ENCODE data around the gene CDC45. TPM values are rescaled to one million over a fixed set of nuclear protein-coding genes. Genes with fewer than 3 reads are reported as not detected.

The CDC45 gene
- total RNA-seq, 2 experiments from 2014 or later: 103 to 111 TPM

- no peak overlapping the region for H3K27ac Mint-ChIP-seq
- POLR2A ChIA-PET: no interaction called here
- intact Hi-C loops (cut with DNase I, micrococcal nuclease): no loop called here
- no peak overlapping the region for H3K4me3 Mint-ChIP-seq
- peaks cover 10% of the 10 kb centered on the region for H3K4me1 Mint-ChIP-seq
- peaks cover 57% of the 10 kb centered on the region for H3K36me3 Mint-ChIP-seq (ENCODE audit: low read depth)
- ATAC-seq (no peak), DNase-seq (no peak)
- CTCF ChIA-PET: no interaction called here
- no peaks in the 10 kb centered on the region for H3K9me3 Mint-ChIP-seq (ENCODE audit: low read depth)
- no peaks in the 10 kb centered on the region for H3K27me3 Mint-ChIP-seq
Observed at GRCh38 chr22:19471572-19471971, 8.1 kb upstream of the CDC45 start.

GRCh38 chr22:19472233-19472632 lies 7.5 kb upstream of the CDC45 start:
- POLR2A ChIA-PET: no interaction called here
- CTCF ChIA-PET: no interaction called here
- intact Hi-C loops (cut with DNase I, micrococcal nuclease): no loop called here

GRCh38 chr22:19473578-19473977 lies 6.1 kb upstream of the CDC45 start:
- peaks cover 42% of the 10 kb centered on the region for H3K36me3 Mint-ChIP-seq (ENCODE audit: low read depth)
- H3K4me1 Mint-ChIP-seq: peaks cover 21% of the 10 kb centered on the region
- ChIA-PET CTCF (interaction anchor here (1.1 to 1.6 kb wide), 3 partner anchors 11 to 329 kb away, joined by 4 to 7 read pairs (median 4); partner anchors contain the start of gene ESS2), POLR2A (no interaction called here)
- no peak overlapping the region for H3K27ac Mint-ChIP-seq
- H3K27me3 Mint-ChIP-seq: no peaks in the 10 kb centered on the region
- H3K4me3 Mint-ChIP-seq: no peak overlapping the region
- no peaks in the 10 kb centered on the region for H3K9me3 Mint-ChIP-seq (ENCODE audit: low read depth)
- ATAC-seq: no peak
- intact Hi-C loops (cut with DNase I, micrococcal nuclease): no loop called here
- DNase-seq: peak; percentile 14

More at GRCh38 chr22:19472233-19472632, 7.5 kb upstream of the CDC45 start:
- DNase-seq: no peak
- Mint-ChIP-seq H3K9me3 (ENCODE audit: low read depth) (no peaks in the 10 kb centered on the region), H3K27me3 (no peaks in the 10 kb centered on the region), H3K36me3 (ENCODE audit: low read depth) (peaks cover 53% of the 10 kb centered on the region), H3K27ac (no peak overlapping the region), H3K4me1 (peaks cover 13% of the 10 kb centered on the region), H3K4me3 (no peak overlapping the region)
- ATAC-seq: no peak

GRCh38 chr22:19476023-19476422 lies 3.7 kb upstream of the CDC45 start:
- no peaks in the 10 kb centered on the region for H3K9me3 Mint-ChIP-seq (ENCODE audit: low read depth)
- H3K4me3 Mint-ChIP-seq: no peak overlapping the region
- H3K4me1 Mint-ChIP-seq: peaks cover 32% of the 10 kb centered on the region
- POLR2A ChIA-PET: no interaction called here
- ATAC-seq (no peak), DNase-seq (no peak)
- H3K36me3 Mint-ChIP-seq (ENCODE audit: low read depth): peaks cover 39% of the 10 kb centered on the region
- no peaks in the 10 kb centered on the region for H3K27me3 Mint-ChIP-seq
- CTCF ChIA-PET: interaction anchor here (1.6 kb wide), 1 partner anchor 9 kb away, joined by 4 read pairs; no protein-coding TSS in a partner anchor
- H3K27ac Mint-ChIP-seq: peak overlapping the region; percentile 2
- intact Hi-C loops (cut with DNase I, micrococcal nuclease): loop anchor here in 1 of 2 experiments (5.0 kb wide), 2 partner anchors 184 to 354 kb away; partner anchors contain the start of genes CLTCL1 and DGCR2

GRCh38 chr22:19477321-19478044 lies 2.2 kb upstream of the CDC45 start:
- CTCF ChIA-PET: interaction anchor here (0.6 to 1.7 kb wide), 9 partner anchors 10 to 610 kb away, joined by 3 to 18 read pairs (median 3); partner anchors contain the start of gene ESS2
- DNase-seq: no peak

GRCh38 chr22:19478045-19478900 lies 1.4 kb upstream of the CDC45 start:
- intact Hi-C loops (cut with DNase I, micrococcal nuclease): loop anchor here (2.0 to 5.0 kb wide), 4 partner anchors 186 to 356 kb away; partner anchors contain the start of genes CLTCL1 (in 1 of the 2), DGCR2 (in 1 of the 2) and SLC25A1 (in 1 of the 2)
- POLR2A ChIA-PET: interaction anchor here (0.7 to 1.6 kb wide), 5 partner anchors 9 to 568 kb away, joined by 3 to 4 read pairs (median 4); no protein-coding TSS in a partner anchor
- H3K9me3 Mint-ChIP-seq (ENCODE audit: low read depth): no peaks in the 10 kb centered on the region
- CTCF ChIA-PET: interaction anchor here (0.7 to 1.7 kb wide), 9 partner anchors 24 to 610 kb away, joined by 3 to 18 read pairs (median 3); partner anchors contain the start of genes ESS2 and HIRA
- peaks cover 37% of the 10 kb centered on the region for H3K4me1 Mint-ChIP-seq
- H3K27me3 Mint-ChIP-seq: no peaks in the 10 kb centered on the region
- H3K4me3 Mint-ChIP-seq: peak overlapping the region; percentile 99
- peaks cover 42% of the 10 kb centered on the region for H3K36me3 Mint-ChIP-seq (ENCODE audit: low read depth)
- DNase-seq: peak; percentile 46
- peak overlapping the region; percentile 90 for H3K27ac Mint-ChIP-seq
- ATAC-seq: no peak

More at GRCh38 chr22:19477321-19478044, 2.2 kb upstream of the CDC45 start:
- intact Hi-C loops (cut with DNase I, micrococcal nuclease): loop anchor here (2.0 to 5.0 kb wide), 4 partner anchors 185 to 355 kb away; partner anchors contain the start of genes CLTCL1 (in 1 of the 2), DGCR2 (in 1 of the 2) and SLC25A1 (in 1 of the 2)
- peak overlapping the region; percentile 99 for H3K4me3 Mint-ChIP-seq
- H3K27me3 Mint-ChIP-seq: no peaks in the 10 kb centered on the region
- peaks cover 37% of the 10 kb centered on the region for H3K36me3 Mint-ChIP-seq (ENCODE audit: low read depth)
- peak overlapping the region; percentile 90 for H3K27ac Mint-ChIP-seq
- no peak for ATAC-seq
- no peaks in the 10 kb centered on the region for H3K9me3 Mint-ChIP-seq (ENCODE audit: low read depth)
- POLR2A ChIA-PET: interaction anchor here (0.7 to 1.6 kb wide), 4 partner anchors 10 to 569 kb away, joined by 3 to 4 read pairs (median 4); no protein-coding TSS in a partner anchor
- H3K4me1 Mint-ChIP-seq: peaks cover 33% of the 10 kb centered on the region

- intact Hi-C loops (cut with DNase I, micrococcal nuclease): loop anchor here (1.0 to 5.0 kb wide), 15 partner anchors 32 to 638 kb away; partner anchors contain the start of genes C22orf39 (in 2 of the 2), CLTCL1 (in 2 of the 2), DGCR2 (in 2 of the 2) and ESS2 (in 2 of the 2)
Observed at GRCh38 chr22:19478901-19479354, 792 bp upstream of the CDC45 start, which contains the start of gene UFD1. UFD1 (minus strand) TSS chr22:19479193; CDS start chr22:19479085, 108 bp downstream.

GRCh38 chr22:19480173-19480568 lies 451 bp downstream of the CDC45 start:
- H3K27me3 Mint-ChIP-seq: no peaks in the 10 kb centered on the region
- POLR2A ChIA-PET: interaction anchor here (0.6 to 1.6 kb wide), 13 partner anchors 9 to 362 kb away, joined by 3 to 8 read pairs (median 4); partner anchors contain the start of genes ESS2, HIRA, MRPL40 and SLC25A1
- peak overlapping the region; percentile 99 for H3K4me3 Mint-ChIP-seq
- peaks cover 45% of the 10 kb centered on the region for H3K4me1 Mint-ChIP-seq
- CTCF ChIA-PET: interaction anchor here (1.0 to 1.3 kb wide), 3 partner anchors 8 to 149 kb away, joined by 3 read pairs; no protein-coding TSS in a partner anchor
- intact Hi-C loops (cut with DNase I, micrococcal nuclease): no loop called here
- peak overlapping the region; percentile 99 for H3K27ac Mint-ChIP-seq
- peaks cover 51% of the 10 kb centered on the region for H3K36me3 Mint-ChIP-seq (ENCODE audit: low read depth)
- peak; percentile 38 for DNase-seq
- ATAC-seq: no peak
- H3K9me3 Mint-ChIP-seq (ENCODE audit: low read depth): no peaks in the 10 kb centered on the region

More at GRCh38 chr22:19478901-19479354, 792 bp upstream of the CDC45 start, which contains the start of gene UFD1:
- DNase-seq: peak; percentile 89
- H3K36me3 Mint-ChIP-seq (ENCODE audit: low read depth): peaks cover 42% of the 10 kb centered on the region
- H3K4me3 Mint-ChIP-seq: peak within 1 kb of the TSS; percentile 99
- H3K27me3 Mint-ChIP-seq: no peaks in the 10 kb centered on the region
- no peaks in the 10 kb centered on the region for H3K9me3 Mint-ChIP-seq (ENCODE audit: low read depth)
- ChIA-PET POLR2A (interaction anchor here (0.5 to 1.6 kb wide), 11 partner anchors 9 to 334 kb away, joined by 3 to 8 read pairs (median 4); partner anchors contain the start of genes ESS2, HIRA, MRPL40 and SLC25A1), CTCF (interaction anchor here (0.7 to 1.6 kb wide), 6 partner anchors 9 to 372 kb away, joined by 3 to 4 read pairs (median 3); partner anchors contain the start of genes ESS2 and HIRA)
- peaks cover 42% of the 10 kb centered on the region for H3K4me1 Mint-ChIP-seq
- peak; percentile 56 for ATAC-seq
- peak within 1 kb of the TSS; percentile 99 for H3K27ac Mint-ChIP-seq

GRCh38 chr22:19480789-19481188 lies 1.1 kb downstream of the CDC45 start:
- peak overlapping the region; percentile 99 for H3K27ac Mint-ChIP-seq

GRCh38 chr22:19482297-19482696 lies 2.6 kb downstream of the CDC45 start:
- DNase-seq: no peak
- H3K36me3 Mint-ChIP-seq (ENCODE audit: low read depth): peaks cover 51% of the 10 kb centered on the region
- CTCF ChIA-PET: interaction anchor here (0.7 kb wide), 1 partner anchor 265 kb away, joined by 3 read pairs; no protein-coding TSS in a partner anchor
- intact Hi-C loops (cut with DNase I, micrococcal nuclease): no loop called here
- H3K27me3 Mint-ChIP-seq: no peaks in the 10 kb centered on the region
- ATAC-seq: no peak
- no peak overlapping the region for H3K27ac Mint-ChIP-seq
- H3K4me1 Mint-ChIP-seq: peaks cover 31% of the 10 kb centered on the region
- H3K9me3 Mint-ChIP-seq (ENCODE audit: low read depth): no peaks in the 10 kb centered on the region
- POLR2A ChIA-PET: no interaction called here
- no peak overlapping the region for H3K4me3 Mint-ChIP-seq

More at GRCh38 chr22:19480789-19481188, 1.1 kb downstream of the CDC45 start:
- H3K4me1 Mint-ChIP-seq: peaks cover 42% of the 10 kb centered on the region
- ChIA-PET CTCF (interaction anchor here (1.3 kb wide), 1 partner anchor 149 kb away, joined by 3 read pairs; no protein-coding TSS in a partner anchor), POLR2A (interaction anchor here (0.6 to 1.6 kb wide), 4 partner anchors 8 to 337 kb away, joined by 3 to 6 read pairs (median 4); no protein-coding TSS in a partner anchor)
- intact Hi-C loops (cut with DNase I, micrococcal nuclease): no loop called here
- ATAC-seq: no peak
- peak overlapping the region; percentile 99 for H3K4me3 Mint-ChIP-seq
- no peak for DNase-seq
- H3K27me3 Mint-ChIP-seq: no peaks in the 10 kb centered on the region
- no peaks in the 10 kb centered on the region for H3K9me3 Mint-ChIP-seq (ENCODE audit: low read depth)
- peaks cover 51% of the 10 kb centered on the region for H3K36me3 Mint-ChIP-seq (ENCODE audit: low read depth)

All from activated CD4-positive, alpha-beta T cell treated with anti-CD3 and anti-CD28 coated beads for 36 hours (primary cell).